Gastroesophageal sphincter (tissue), 3 donors: Measurements from ENCODE around the gene MAP3K4.

Experiments used
- EP300 ChIP-seq: sonication (generic); formaldehyde crosslinking; IDR thresholded peaks from one replicate; pipeline ENCODE4 v1.6.1; 2017; ENCODE audit warnings: antibody characterized with exemption, mild to moderate bottlenecking
- TF ChIP-seq, protein P1 (sequence below), 4 experiments: fragments of 200-600 bp in 2 of 4; fragments of 450-650 bp in 2 of 4; sonication (generic) in 1 of 4; IDR thresholded peaks; one replicate each; pipeline ENCODE4 v1.5.1; 2017 to 2019; ENCODE audit warnings: antibody characterized with exemption in 4 of 4, mild to moderate bottlenecking in 2 of 4, moderate library complexity in 2 of 4

DNA sequence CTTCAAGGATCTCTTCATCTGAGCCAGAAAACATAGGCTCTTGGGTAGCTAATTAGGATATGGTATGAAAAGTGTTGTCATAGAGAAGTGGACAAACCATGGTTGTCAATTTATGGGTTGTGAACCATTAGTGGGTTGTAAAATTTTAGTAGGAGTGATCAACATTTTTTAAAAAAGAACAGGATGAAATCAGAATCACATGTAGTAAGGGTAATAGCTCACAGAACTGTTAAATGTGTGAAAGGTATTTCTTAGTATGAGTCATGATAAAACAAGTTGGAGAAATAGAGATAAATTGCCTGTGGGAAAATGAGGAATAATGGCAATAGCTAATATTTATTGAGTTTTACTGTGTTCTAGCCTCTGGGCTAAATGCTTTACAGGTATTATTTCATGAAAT, 113.4 kb downstream of the MAP3K4 start:
- TF ChIP-seq, protein P1, sequence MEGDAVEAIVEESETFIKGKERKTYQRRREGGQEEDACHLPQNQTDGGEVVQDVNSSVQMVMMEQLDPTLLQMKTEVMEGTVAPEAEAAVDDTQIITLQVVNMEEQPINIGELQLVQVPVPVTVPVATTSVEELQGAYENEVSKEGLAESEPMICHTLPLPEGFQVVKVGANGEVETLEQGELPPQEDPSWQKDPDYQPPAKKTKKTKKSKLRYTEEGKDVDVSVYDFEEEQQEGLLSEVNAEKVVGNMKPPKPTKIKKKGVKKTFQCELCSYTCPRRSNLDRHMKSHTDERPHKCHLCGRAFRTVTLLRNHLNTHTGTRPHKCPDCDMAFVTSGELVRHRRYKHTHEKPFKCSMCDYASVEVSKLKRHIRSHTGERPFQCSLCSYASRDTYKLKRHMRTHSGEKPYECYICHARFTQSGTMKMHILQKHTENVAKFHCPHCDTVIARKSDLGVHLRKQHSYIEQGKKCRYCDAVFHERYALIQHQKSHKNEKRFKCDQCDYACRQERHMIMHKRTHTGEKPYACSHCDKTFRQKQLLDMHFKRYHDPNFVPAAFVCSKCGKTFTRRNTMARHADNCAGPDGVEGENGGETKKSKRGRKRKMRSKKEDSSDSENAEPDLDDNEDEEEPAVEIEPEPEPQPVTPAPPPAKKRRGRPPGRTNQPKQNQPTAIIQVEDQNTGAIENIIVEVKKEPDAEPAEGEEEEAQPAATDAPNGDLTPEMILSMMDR (IDR thresholded peaks at IDR 0.05), result no peak
- TF ChIP-seq EP300, result no peak
